GM19099 (cell line): Measurements from ENCODE around the gene LIFR.

Source experiments
- POLR2A ChIP-seq: IDR thresholded peaks from 3 replicates; pipeline ENCODE4 v1.6.1; 2011; ENCODE audit warnings: low read depth; ENCODE audit not compliant: insufficient read length; ENCODE audit errors: extremely low read depth

Gene LIFR

DNA sequence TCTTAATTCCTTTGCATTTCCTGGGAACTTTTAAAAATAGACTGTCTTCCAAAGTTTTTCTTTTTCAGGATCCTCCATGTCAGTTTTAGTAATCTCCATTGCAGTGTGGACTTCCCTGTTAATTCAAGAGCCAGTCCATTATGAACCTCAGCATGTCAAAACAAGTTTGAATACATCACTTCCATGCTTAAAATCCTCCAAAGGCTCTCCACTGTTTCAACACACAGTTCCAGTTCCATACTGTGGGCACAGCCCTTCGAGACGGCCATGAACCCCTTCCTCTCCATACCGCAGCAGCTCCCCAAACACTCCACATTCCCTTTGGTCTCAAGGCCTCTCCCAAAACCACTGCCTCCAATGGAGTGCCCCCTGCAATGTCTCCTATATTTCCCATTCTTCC is 19.5 kb downstream of the LIFR start:
- no peak for TF ChIP-seq POLR2A

DNA sequence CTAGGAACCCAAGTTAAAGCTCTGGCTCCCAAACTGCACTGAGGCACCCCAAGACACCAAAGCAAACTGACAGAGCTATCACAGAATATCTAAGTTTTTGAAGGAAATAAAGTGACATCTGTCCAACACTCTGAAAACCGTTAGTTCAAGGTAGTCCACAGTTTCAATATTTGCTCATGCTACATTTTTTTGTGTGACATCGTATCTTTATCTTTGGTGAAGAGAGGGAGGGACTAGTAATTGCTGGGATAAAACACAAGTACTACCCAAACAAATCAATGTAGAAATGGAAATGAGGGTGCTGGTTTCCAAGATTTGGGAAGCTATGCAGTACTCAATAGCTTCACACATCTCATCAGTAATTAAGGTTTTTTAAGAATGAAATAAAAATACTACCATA is 20.6 kb downstream of the LIFR start:
- TF ChIP-seq POLR2A: no peak

DNA sequence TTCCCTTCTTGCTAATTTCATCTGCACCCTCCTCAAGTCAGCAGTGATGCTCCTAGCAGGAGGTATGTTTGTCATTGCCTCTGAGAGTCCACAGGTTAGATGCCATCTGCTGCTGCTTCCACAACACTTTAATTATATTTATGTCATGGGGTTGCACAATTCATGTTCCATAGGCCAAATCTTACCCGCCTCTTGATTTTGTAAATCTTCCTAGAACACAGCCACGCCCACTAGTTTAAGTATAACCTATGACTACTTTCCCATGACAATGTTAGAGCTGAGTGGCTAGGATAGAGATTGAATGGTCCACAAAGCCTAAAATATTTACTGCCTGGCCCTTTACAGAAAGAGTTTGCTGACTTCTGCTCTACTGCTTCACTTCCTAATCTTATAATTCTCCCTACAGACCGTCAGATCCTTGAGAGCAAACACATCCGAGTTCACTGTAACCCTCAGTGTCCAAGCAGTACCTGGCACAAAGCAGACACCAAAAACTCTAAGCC is 21.1 kb downstream of the LIFR start:
- no peak for TF ChIP-seq POLR2A

DNA sequence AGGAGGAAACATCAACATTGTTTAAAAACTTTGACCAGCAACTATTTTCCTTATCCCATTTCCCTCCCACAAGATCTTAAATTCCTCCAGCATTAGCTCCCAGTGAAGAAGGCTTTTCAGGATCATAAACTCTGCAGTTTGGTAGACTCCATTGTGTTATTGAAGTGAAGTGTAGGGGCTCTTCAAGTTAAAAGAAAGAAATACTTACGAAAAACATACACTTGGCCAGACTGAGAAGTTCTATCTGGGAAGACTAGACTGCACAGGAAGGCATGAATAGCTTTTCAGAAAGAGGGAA is 22.3 kb downstream of the LIFR start:
- no peak for TF ChIP-seq POLR2A

DNA sequence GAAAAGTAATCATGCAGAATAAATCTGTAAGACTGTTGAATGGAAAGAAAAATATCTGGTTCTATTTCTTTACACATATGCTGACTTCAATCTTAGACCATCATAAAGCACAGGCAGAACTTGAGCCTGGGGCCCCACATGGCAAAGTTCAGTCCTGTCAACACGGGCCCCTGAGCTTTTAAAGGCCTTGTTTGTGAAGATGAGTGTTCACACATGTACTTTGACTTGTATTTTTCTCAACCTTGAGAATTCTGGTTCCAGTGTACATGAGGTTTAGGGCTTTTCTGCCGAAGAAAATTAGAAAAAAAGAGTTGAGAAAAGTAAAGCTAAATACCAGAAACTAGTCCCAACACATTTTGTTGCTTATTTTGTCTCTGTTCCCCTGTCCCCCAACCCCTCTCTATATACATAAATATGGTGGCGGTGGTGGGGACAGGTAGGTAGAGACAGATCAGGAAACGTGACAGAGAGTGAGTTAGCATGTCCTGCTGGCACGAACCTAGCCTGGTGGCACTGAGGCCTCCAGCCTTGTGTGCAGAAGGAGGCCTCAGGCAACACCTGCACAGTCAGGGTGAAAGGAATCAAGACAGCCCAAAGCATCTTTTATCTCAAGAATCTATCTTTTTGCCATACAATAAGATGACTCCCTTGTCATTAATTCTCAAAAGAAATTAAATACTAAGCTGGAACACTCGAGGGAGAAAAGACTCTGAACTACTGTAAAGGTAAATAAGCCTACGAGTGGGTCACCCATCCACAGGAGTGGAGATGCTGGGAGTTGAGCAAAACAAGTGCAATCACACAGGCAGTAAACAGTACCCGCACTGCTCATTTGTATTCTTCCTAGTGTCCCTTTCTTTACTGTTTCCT is 22.9 kb downstream of the LIFR start:
- TF ChIP-seq POLR2A: no peak

DNA sequence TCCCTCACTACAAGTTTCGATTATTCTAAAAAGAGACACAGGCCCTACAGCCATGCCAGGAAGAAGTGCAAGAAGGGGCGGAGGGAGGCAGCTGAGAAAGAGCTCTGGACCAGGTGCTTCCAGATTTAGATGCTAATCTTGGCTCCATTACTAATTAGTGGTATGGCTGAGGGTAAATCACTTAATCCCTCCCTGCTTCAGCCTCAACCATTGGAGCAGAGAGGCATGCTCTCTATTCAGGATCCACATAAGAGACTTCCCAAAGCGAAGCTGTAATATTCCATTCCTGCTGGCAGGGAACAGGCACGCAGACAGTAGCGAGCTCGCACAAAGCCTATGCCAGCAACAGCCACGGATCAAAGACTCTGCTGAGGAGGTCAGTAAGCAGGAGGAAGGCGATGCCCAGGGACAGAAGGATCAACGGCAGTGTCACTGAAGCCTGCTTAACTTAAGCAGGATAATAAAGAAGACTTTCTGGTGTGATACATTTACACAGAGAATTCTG is 24.2 kb downstream of the LIFR start:
- TF ChIP-seq POLR2A: no peak

DNA sequence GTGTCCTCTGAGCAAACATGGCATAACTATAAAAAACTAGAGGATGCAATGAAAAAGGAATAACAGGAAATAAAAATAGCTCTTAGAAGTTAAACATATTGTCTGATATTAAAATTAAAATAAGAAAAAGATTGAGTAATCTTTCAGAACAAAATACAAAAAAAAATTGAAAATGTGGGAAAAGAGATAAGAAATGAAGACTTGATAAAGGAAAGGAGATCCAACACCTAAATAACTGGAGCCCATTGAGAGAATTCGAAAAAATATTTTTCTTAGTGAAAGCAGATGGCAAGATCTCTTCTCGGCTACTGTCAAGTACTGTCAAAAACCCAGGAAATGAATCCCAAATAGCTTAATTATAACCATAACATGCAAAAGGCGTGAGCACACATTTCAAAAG is 24.9 kb downstream of the LIFR start:
- no peak for TF ChIP-seq POLR2A

DNA sequence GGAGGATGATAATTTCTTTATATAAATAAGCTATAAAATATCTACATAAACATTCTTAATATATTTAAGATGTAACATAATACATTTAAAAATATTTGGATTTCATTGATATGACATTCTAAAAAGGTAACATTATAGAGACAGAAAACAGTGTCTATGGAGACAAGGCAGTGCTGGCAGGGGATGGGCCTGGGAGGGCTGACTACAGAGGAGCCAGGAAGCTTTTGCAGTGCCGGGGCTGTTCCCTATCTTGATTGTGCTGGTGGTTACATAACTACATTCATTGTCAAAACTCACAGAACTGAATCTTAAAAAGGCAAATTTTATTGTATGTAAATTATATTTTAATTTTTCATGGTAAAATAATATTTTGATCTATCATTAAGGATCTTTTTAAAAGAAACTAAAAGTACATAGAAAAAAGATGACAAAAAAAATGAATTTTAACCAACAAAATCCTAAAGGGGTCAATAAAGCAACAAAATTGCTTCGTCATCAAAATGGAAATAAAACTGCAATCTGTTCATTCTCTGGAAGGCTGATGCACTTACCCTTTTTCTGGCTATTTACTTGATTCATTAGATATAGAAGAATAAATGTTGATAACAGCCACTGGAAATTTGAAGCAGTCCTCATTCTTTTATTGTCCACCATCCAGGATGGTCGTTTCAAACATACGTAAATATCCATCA is 26.3 kb downstream of the LIFR start:
- no peak for TF ChIP-seq POLR2A

DNA sequence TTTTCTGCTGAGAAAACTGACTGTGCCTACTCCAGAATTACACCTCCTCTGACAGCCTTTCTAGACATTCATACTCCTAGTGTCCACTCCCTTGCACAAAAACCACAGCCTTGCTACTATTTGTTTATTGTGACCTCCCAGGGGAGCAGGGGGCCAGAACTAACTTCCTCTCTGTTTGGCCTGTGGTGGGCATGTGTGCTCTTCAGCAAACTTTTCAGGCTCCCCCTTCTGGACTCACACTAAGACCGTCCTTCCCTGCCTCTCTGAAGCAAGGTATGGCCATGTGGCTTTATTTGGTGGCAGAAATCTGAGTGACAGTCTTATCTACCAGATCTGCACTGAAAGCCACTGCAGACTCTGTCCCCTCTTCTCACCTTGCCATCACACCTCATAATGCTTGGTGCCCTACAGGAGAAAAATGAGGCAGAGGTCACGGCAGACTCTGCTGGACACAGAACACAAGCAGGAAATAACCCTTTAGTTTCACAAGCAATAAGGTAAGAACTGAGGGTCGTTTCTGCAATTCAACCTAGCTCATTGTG is 28.2 kb downstream of the LIFR start:
- TF ChIP-seq POLR2A: no peak

DNA sequence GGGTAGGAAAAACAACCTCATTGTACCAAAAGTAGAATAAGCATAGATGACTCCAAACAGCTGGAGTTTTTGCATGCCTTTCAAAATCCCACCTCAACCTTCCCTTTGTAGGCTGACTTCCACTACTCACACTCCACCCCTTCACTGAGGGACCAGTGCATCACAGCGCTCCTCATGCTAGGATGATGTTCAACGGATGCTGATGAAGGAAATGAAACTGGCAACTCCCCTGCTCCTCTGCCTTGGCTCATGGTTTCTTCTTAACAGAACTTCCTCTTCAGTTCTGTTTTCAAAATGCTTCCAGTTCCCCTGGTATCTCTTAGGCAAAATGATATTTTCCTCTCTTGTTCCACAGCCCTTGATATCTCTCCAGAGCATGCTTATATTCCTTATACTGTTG is 29.0 kb downstream of the LIFR start:
- no peak for TF ChIP-seq POLR2A

DNA sequence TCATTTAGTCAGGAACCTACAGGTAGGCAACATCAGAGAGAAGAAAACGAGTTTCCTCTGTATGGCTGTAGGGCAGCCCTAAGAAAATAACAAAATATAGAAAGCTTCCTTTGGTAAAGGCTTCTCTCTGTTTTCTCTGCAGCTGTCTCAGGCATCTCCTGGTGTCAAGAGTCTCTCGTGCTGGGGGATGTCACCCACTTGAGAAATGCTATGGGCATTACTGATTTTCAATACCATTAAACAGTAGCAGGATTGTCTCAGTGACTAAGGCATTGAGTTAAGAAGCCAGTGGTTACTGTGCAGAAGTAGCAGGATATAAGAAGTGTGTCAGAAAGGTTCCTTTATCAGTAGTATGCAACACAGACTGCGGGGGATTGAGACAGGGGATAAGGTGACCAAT is 32.4 kb downstream of the LIFR start:
- TF ChIP-seq POLR2A: no peak

DNA sequence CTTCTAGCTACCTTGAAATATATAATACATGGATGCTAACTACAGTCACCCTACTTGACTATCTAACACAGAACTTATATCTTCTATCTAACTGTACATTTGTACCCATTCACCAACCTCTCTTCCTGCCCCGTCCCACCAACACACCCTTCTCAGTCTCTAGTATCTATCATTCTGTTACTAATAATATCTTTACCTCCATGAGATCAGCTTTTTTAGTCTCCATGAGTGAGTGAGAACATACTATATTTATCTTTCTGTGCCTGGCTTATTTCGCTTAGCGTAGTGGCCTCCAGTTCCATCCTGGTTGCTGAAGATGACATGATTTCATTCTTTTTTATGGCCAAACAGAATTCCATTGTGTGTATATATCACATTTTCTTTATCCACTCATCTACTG is 37.0 kb downstream of the LIFR start:
- TF ChIP-seq POLR2A: no peak

DNA sequence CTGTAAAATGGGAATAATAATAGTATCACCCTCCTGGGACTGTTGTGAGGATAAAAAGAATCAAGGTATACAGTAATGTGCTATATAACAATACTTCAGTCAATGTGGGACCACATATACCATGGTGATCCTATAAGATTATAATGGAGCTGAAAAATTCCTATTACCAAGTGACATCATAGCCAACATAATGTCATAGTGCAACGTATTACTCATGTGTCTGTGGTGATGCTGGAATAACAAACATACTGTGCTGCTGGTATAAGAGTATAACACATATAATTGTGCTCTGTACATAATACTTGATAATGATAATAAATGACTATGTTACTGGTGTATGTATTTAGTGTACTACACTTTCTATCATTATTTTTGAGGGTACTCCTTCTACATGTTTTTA is 38.1 kb downstream of the LIFR start:
- no peak for TF ChIP-seq POLR2A

DNA sequence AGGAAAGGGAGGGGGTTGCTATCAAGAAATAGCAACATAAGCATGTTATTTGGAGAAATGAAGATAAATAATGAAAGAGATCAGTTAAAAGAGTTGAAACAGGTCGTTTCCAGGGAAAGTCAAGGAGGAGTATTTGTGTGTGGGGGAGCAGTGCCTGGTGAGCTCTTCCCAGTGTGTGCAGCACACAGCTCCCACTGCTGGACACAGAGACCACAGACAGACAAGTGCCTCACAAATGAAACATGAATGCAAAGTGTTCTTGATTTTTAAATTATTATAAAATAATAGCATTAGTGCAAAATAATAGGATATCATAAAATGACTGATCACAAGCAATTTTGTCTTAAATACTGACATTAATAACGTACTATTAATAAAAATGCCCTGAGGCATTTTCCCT is 40.8 kb downstream of the LIFR start:
- no peak for TF ChIP-seq POLR2A

DNA sequence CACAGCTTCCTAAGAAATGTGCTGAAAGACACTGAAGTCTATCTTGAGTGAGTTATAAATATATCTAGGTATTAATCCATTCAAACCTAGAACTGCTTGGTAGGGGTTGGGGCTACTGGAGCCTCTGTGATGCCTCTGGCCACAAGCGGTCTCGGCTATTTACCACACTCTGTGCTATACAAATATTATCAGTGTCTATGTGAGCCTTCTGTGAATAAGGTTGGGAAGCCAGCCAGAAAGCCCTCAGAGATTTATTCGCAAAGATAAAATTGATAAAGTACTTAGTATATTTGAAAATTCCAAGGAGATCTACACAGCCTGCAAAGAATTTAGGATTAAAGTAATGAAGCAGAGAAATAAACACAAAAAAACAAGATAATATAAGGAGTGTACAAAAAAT is 41.4 kb downstream of the LIFR start:
- TF ChIP-seq POLR2A: no peak

DNA sequence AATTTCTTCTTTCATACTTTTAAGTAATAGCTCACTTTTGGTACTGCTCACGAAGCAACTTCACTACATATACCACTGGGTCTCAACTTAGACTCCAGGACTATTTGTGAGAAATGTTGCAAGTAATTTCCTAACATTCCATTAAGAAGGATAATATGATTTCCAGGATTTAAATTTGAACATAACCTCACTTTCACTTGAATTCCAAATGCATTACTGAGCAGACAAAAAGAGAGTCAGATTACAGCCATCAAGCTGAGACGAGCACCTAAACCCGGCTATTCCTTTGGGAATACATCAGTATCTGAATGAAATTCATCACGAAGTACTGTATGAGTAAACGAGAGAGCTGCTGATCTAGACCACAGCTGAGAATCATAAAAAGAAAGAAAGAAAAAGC is 47.3 kb downstream of the LIFR start:
- TF ChIP-seq POLR2A: no peak
